Measurements from ENCODE around the gene RAPGEF1.

RAPGEF1 gene

DNA sequence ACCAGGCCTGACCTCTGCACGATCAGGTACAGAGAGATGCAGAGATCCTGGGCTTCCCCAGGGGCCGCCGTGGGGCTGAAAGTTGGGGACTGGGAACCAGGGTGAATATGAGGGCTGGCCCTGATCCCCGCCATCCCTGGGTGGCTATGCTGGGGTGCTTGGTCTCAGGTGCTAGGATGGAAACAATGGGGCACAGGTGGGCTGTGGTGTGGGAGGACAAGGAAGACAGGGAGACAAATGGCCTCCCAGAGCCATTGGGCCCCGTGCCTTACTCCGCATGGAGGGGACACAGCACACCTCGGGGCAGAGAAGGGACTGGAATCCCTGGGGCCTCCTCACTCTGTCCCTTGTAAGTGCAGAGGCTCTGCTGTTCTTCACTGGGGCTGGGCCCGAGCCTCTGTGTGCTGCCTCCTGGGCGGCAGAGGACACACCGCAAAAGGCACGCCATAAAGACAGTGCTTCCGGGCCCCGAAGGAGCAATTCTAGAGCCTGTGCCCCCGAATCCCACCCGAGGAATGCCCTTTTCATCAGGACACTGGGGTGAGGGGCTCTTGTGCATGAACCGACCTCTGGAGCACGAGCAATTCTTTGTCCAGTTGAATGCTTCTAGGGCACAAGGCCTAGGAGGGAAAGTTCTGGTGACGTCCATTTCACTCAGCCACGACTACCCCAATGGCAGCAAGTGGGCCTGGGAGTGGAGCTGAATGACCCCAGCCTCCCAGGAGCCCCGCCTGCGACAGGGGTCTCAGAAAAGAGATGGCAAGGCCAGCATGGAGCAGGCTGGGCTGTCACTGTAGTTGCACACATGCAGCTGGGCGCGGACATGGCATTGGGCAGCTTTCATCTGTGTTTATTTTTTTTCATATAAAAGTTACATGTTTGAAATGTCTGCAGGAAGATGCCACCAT is 163.7 kb downstream of the RAPGEF1 start:
- DNase-seq (ENCODE audit: low read depth), result no peak
- H3K4me3 ChIP-seq (ENCODE audit: low read depth, low read length), result no peak overlapping the region
- no peak for TF ChIP-seq CTCF (IDR thresholded peaks at IDR 0.05; ENCODE audit: control insufficient read depth, extremely low read depth, insufficient read depth)

- DNase-seq (ENCODE audit: low read depth), result no peak
- TF ChIP-seq CTCF (IDR thresholded peaks at IDR 0.05; ENCODE audit: control insufficient read depth, extremely low read depth, insufficient read depth), result no peak
Observed at GRCh38 chr9:131574730-131575640, 164.9 kb downstream of the RAPGEF1 start.

DNA sequence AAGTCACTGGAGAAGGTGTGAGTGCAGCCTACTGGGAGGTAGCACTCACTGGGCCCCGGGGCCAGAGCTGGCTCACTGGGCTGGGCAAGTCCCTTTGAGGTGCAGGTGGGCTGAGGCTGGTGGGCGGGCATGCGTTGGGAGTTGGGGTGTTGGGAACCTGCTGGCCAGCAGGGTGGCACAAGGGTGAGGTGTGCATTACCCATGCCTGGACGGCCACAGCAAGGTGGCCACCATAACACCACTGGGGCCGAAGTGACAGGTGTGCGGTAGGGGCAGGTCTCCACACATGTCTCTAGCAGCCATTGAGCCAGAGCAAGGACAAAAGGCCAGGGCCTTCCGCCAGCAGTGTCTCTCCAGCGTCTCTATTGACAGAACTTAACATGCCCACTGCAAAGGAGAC is 172.0 kb downstream of the RAPGEF1 start:
- no peak for DNase-seq (ENCODE audit: low read depth)

More at GRCh38 chr9:131574730-131575640, 164.9 kb downstream of the RAPGEF1 start:
- H3K4me3 ChIP-seq (ENCODE audit: low read depth, low read length), result no peak overlapping the region

GRCh38 chr9:131566158-131566557 is 173.7 kb downstream of the RAPGEF1 start:
- no peak overlapping the region for H3K4me3 ChIP-seq (ENCODE audit: low read depth, low read length)
- TF ChIP-seq CTCF (IDR thresholded peaks at IDR 0.05; ENCODE audit: control insufficient read depth, extremely low read depth, insufficient read depth), result no peak
- DNase-seq (ENCODE audit: low read depth), result no peak

More for the DNA sequence above, 172.0 kb downstream of the RAPGEF1 start:
- no peak overlapping the region for H3K4me3 ChIP-seq (ENCODE audit: low read depth, low read length)
- no peak for TF ChIP-seq CTCF (IDR thresholded peaks at IDR 0.05; ENCODE audit: control insufficient read depth, extremely low read depth, insufficient read depth)

DNA sequence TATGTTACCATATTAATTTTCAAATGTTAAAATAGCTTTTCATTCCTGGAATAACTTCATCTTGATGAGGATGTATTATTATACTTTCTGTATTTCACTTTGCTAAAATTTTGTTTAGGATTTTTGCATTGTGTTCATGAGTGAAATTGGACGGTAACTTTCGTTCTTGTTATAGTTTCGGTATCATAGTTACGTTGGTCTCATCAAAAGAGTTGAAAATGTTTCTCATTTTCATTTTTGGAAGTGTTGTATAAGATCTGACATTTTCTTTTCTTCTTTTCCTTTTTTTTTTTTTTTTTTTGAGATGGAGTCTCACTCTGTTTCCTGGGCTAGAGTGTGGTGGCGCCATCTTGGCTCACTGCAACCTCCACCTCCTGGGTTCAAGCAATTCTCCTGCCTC is 174.5 kb downstream of the RAPGEF1 start:
- TF ChIP-seq CTCF (IDR thresholded peaks at IDR 0.05; ENCODE audit: control insufficient read depth, extremely low read depth, insufficient read depth), result no peak
- no peak overlapping the region for H3K4me3 ChIP-seq (ENCODE audit: low read depth, low read length)
- no peak for DNase-seq (ENCODE audit: low read depth)

GRCh38 chr9:131562032-131562959 is 177.6 kb downstream of the RAPGEF1 start:
- TF ChIP-seq CTCF (IDR thresholded peaks at IDR 0.05; ENCODE audit: control insufficient read depth, extremely low read depth, insufficient read depth), result no peak
- H3K4me3 ChIP-seq (ENCODE audit: low read depth, low read length), result no peak overlapping the region
- no peak for DNase-seq (ENCODE audit: low read depth)
